ENCODE measurements around the gene AGO1. TPM values are rescaled to one million over a fixed set of nuclear protein-coding genes. Genes with fewer than 3 reads are reported as not detected.

AGO1 gene
- total RNA-seq, 1 experiment from 2014 or later = 7.9 TPM

Other genes with a start within 250 kb of the AGO1 start
- gene PSMB2, start 241.7 kb upstream of the AGO1 start, total RNA-seq (2014; rRNA removed; shearing (Covaris generic)) = 38.4 and 48.3 TPM in 2 replicates
- gene C1orf216, start 164.3 kb upstream of the AGO1 start, total RNA-seq (2014; rRNA removed; shearing (Covaris generic)) = 21.5 and 23.9 TPM in 2 replicates
- gene CLSPN, start 113.2 kb upstream of the AGO1 start, total RNA-seq (2014; rRNA removed; shearing (Covaris generic)) = 44.1 and 44.5 TPM in 2 replicates
- 5.4 and 7.2 TPM in 2 replicates for gene AGO4, start 75.2 kb upstream of the AGO1 start, total RNA-seq (2014; rRNA removed; shearing (Covaris generic))
- 15.6 and 15.7 TPM in 2 replicates for gene AGO3, start 47.9 kb downstream of the AGO1 start, total RNA-seq (2014; rRNA removed; shearing (Covaris generic))
- not detected in 2 replicates for gene TEKT2, start 200.9 kb downstream of the AGO1 start, total RNA-seq (2014; rRNA removed; shearing (Covaris generic))
- gene ADPRS, start 205.7 kb downstream of the AGO1 start, total RNA-seq (2014; rRNA removed; shearing (Covaris generic)) = 48.8 and 72.0 TPM in 2 replicates
- 1.1 and 1.2 TPM in 2 replicates for gene COL8A2, start 242.0 kb downstream of the AGO1 start, total RNA-seq (2014; rRNA removed; shearing (Covaris generic))